Measurements from ENCODE around the gene TMEM272.

GRCh38 chr13:51818276-51818675, 26.7 kb downstream of the TMEM272 start:
- no peak for TF ChIP-seq EZH2 (IDR thresholded peaks at IDR 0.05; ENCODE audit: borderline replicate concordance, low read depth, low read length, severe bottlenecking)
- TF ChIP-seq, protein P1, sequence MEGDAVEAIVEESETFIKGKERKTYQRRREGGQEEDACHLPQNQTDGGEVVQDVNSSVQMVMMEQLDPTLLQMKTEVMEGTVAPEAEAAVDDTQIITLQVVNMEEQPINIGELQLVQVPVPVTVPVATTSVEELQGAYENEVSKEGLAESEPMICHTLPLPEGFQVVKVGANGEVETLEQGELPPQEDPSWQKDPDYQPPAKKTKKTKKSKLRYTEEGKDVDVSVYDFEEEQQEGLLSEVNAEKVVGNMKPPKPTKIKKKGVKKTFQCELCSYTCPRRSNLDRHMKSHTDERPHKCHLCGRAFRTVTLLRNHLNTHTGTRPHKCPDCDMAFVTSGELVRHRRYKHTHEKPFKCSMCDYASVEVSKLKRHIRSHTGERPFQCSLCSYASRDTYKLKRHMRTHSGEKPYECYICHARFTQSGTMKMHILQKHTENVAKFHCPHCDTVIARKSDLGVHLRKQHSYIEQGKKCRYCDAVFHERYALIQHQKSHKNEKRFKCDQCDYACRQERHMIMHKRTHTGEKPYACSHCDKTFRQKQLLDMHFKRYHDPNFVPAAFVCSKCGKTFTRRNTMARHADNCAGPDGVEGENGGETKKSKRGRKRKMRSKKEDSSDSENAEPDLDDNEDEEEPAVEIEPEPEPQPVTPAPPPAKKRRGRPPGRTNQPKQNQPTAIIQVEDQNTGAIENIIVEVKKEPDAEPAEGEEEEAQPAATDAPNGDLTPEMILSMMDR (IDR thresholded peaks at IDR 0.05; ENCODE audit: borderline replicate concordance, extremely low read depth, low read length, poor library complexity, severe bottlenecking) = no peak
